ENCODE results near the gene TRAPPC10. TPM values are rescaled to one million over a fixed set of nuclear protein-coding genes. Genes with fewer than 3 reads are reported as not detected.
"Not testable (repeated sequence)": the region's sequence is repeated elsewhere in the genome, so short reads cannot be mapped to it uniquely, and the experiment has no call there.

Gene TRAPPC10
- total and polyA plus RNA-seq, 9 of the 15 experiments (the other 6 are each of a cell fraction or from before 2014, with no cell fraction given), result 1.1 to 33.8 (median 24.3) TPM

DNA sequence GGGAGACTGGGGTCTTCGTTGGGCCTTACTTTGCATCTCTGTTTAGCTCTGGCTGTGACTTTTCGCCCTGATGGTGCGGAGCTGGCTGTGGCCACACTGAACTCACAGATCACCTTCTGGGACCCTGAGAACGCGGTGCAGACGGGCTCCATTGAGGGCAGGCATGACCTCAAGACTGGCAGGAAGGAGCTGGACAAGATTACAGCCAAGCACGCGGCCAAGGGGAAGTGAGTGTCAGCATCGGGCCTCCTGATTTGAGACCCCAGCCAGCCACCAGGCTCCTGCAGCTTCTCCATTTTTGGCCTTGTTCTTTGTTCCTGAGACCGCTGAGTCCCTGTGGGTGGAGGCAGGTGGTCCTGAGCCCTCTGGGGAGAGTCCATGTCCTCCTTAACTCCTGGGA is 110.0 kb downstream of the TRAPPC10 start:
- FAIRE-seq; H2AFZ ChIP-seq (ENCODE audit: low read depth, low read length); H3K79me2 ChIP-seq (ENCODE audit: control insufficient read depth, insufficient read depth, low read length); DNase-seq (ENCODE audit: extremely low read depth in 1 of 4, low spot score in 3 of 4); POLR2A ChIA-PET; H3K9me3 ChIP-seq (replicated peaks; ENCODE audit: control insufficient read depth, insufficient read depth, low read depth, low read length); H3K36me3 ChIP-seq (ENCODE audit: control insufficient read depth, insufficient read depth, low read length); ATAC-seq; H3K4me2 ChIP-seq (ENCODE audit: insufficient read depth, low read length); in situ Hi-C loops (cut with MboI); H4K20me1 ChIP-seq (replicated peaks; ENCODE audit: control insufficient read depth, insufficient read depth, low read length); H3K4me1 ChIP-seq (replicated peaks in 1 of 2; ENCODE audit: control insufficient read depth in 2 of 2, insufficient read depth in 2 of 2, low read length in 2 of 2); H3K4me3 ChIP-seq; H3K27ac ChIP-seq (ENCODE audit: extremely low read depth, low read depth, low read length); BruUV-seq (replicated peaks); H3K9me1 ChIP-seq (ENCODE audit: control insufficient read depth, insufficient read depth, low read length); intact Hi-C loops (cut with micrococcal nuclease); H3K27me3 ChIP-seq (ENCODE audit: control insufficient read depth in 2 of 2, insufficient read depth in 2 of 2, low read length in 2 of 2); CTCF ChIA-PET (ENCODE audit: low intra/inter-chr PET ratio); H3K9ac ChIP-seq (ENCODE audit: insufficient read depth in 1 of 2, low read depth in 2 of 2, low read length in 2 of 2): not testable (repeated sequence)
- WGBS (ENCODE audit: insufficient coverage, low coverage, missing lambda C conversion rate), result no CpG with 5 or more reads among the region's 10 CpGs

- BruUV-seq (replicated peaks); FAIRE-seq; H3K4me1 ChIP-seq (replicated peaks in 1 of 2; ENCODE audit: control insufficient read depth in 2 of 2, insufficient read depth in 2 of 2, low read length in 2 of 2); ATAC-seq; H3K4me2 ChIP-seq (ENCODE audit: insufficient read depth, low read length); H3K9ac ChIP-seq (ENCODE audit: insufficient read depth in 1 of 2, low read depth in 2 of 2, low read length in 2 of 2); H3K27me3 ChIP-seq (ENCODE audit: control insufficient read depth in 2 of 2, insufficient read depth in 2 of 2, low read length in 2 of 2); intact Hi-C loops (cut with micrococcal nuclease); H3K9me1 ChIP-seq (ENCODE audit: control insufficient read depth, insufficient read depth, low read length); H3K4me3 ChIP-seq; H2AFZ ChIP-seq (ENCODE audit: low read depth, low read length); H3K79me2 ChIP-seq (ENCODE audit: control insufficient read depth, insufficient read depth, low read length); CTCF ChIA-PET (ENCODE audit: low intra/inter-chr PET ratio); DNase-seq (ENCODE audit: extremely low read depth in 1 of 4, low spot score in 3 of 4); H3K27ac ChIP-seq (ENCODE audit: extremely low read depth, low read depth, low read length); H3K9me3 ChIP-seq (replicated peaks; ENCODE audit: control insufficient read depth, insufficient read depth, low read depth, low read length); POLR2A ChIA-PET; H3K36me3 ChIP-seq (ENCODE audit: control insufficient read depth, insufficient read depth, low read length); H4K20me1 ChIP-seq (replicated peaks; ENCODE audit: control insufficient read depth, insufficient read depth, low read length): not testable (repeated sequence)
- no CpG with 5 or more reads among the region's 19 CpGs for WGBS (ENCODE audit: insufficient coverage, low coverage, missing lambda C conversion rate)
- in situ Hi-C loops (cut with MboI), result loop anchor here (25.0 kb wide), 1 partner anchor 341 kb away; the partner anchor contains the start of genes CSTB and RRP1
Measured at GRCh38 chr21:44127827-44128226, 115.7 kb downstream of the TRAPPC10 start.

All from K562 (cell line).